ENCODE data around the gene RNASE13.
"Not testable (repeated sequence)": the region's sequence is repeated elsewhere in the genome, so short reads cannot be mapped to it uniquely, and the experiment has no call there.

DNA sequence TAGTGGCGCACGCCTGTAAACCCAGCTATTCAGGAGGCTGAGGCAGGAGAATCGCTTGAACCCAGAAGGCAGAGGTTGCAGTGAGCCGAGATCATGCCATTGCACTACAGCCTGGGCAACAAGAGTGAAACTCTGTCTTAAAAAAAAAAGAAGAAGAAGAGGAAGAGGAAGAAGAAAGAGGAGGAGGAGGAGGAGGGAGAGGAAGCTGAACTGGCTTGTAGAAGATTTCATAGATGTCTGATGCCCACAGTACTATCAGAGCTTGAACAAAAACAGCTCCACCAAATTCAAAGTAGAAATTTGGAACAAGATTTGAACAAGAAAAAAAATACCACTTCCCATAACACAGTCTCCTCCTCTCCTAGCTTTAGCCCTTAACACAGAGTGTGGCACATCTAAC, 49.0 kb downstream of the RNASE13 start:
- not testable (repeated sequence) for TF ChIP-seq ZNF274 (IDR thresholded peaks at IDR 0.05; ENCODE audit: low read length); ZNF274 (tag by site-specific recombination; IDR thresholded peaks at IDR 0.05; ENCODE audit: borderline replicate concordance); ZNF777 (tag by site-specific recombination; IDR thresholded peaks at IDR 0.05; ENCODE audit: borderline replicate concordance)

All from HEK293 (cell line).